Small intestine (tissue), 7 donors: ENCODE results near the gene NTRK1. TPM values are rescaled to one million over a fixed set of nuclear protein-coding genes. Genes with fewer than 3 reads are reported as not detected.

Experiments
- DNase-seq, 2 donors: peaks; one replicate each; pipeline versions ENCODE4 v3.0.0 to v3.0.0-alpha.2; 2013
- FAIRE-seq: peaks from 2 replicates; lab custom pipeline; 2012; peaks lifted over from hg19 to GRCh38; lab: Jason Lieb, UNC
- H3K27ac ChIP-seq, 3 donors: one replicate each; pipeline ENCODE4 v1.5.1; 2013; ENCODE audit warnings: low read length in 2 of 3, mild to moderate bottlenecking in 2 of 3, control low read depth in 1 of 3, inconsistent platforms in 1 of 3, low read depth in 1 of 3, moderate library complexity in 1 of 3
- H3K27me3 ChIP-seq, 3 donors: one replicate each; pipeline ENCODE4 v1.6.1; 2013; ENCODE audit warnings: low read length in 3 of 3, inconsistent platforms in 1 of 3; ENCODE audit not compliant: control insufficient read depth in 3 of 3, insufficient read depth in 3 of 3
- H3K36me3 ChIP-seq, 3 donors: one replicate each; pipeline ENCODE4 v1.6.1; 2013; ENCODE audit warnings: low read length in 3 of 3, inconsistent platforms in 1 of 3, low read depth in 1 of 3, mild to moderate bottlenecking in 1 of 3, moderate library complexity in 1 of 3; ENCODE audit not compliant: control insufficient read depth in 3 of 3, insufficient read depth in 2 of 3
- H3K4me1 ChIP-seq, 3 donors: one replicate each; pipeline ENCODE4 v1.6.1; 2013; ENCODE audit warnings: low read length in 2 of 3, inconsistent platforms in 1 of 3, low read depth in 1 of 3, mild to moderate bottlenecking in 1 of 3, moderate library complexity in 1 of 3; ENCODE audit not compliant: control insufficient read depth in 3 of 3, insufficient read depth in 2 of 3
- H3K4me3 ChIP-seq, 3 donors: one replicate each; pipeline ENCODE4 v1.5.1; 2013; ENCODE audit warnings: low read length in 3 of 3, control low read depth in 1 of 3, inconsistent platforms in 1 of 3, low read depth in 1 of 3, mild to moderate bottlenecking in 1 of 3, moderate library complexity in 1 of 3
- H3K9me3 ChIP-seq, 2 donors: one replicate each; pipeline ENCODE4 v1.6.1; 2013; ENCODE audit warnings: low read depth in 1 of 2, low read length in 1 of 2; ENCODE audit not compliant: control insufficient read depth in 2 of 2, insufficient read depth in 1 of 2
- WGBS, 3 donors: extraction: QIAGEN DNeasy Blood & Tissue Kit; methylation state at CpG; one replicate each; pipeline ENCODE4 v1.1.7; 2013; 5-methylcytosine and 5-hydroxymethylcytosine counted together
- polyA plus RNA-seq, 4 donors: library from polyadenylated mRNA; stranded (reverse) in 3 of 4; unstranded in 1 of 4; fragments of 200-250 nt in 3 of 4; fragments of 120-200 nt in 1 of 4; gene quantifications; one replicate each; pipeline versions ENCODE4 v1.2.1 to v1.2.3, GENCODE V29; 2013
- donor health status: healthy with polysubstance abuse.
- donor health status: control.
- donor health status: control.
- donor health status: Bipolar disorder and iron deficiency.
- donor health status: healthy.

Gene NTRK1
- polyA plus RNA-seq, 4 donors: 0.10 to 0.67 TPM; not detected in 2

DNA sequence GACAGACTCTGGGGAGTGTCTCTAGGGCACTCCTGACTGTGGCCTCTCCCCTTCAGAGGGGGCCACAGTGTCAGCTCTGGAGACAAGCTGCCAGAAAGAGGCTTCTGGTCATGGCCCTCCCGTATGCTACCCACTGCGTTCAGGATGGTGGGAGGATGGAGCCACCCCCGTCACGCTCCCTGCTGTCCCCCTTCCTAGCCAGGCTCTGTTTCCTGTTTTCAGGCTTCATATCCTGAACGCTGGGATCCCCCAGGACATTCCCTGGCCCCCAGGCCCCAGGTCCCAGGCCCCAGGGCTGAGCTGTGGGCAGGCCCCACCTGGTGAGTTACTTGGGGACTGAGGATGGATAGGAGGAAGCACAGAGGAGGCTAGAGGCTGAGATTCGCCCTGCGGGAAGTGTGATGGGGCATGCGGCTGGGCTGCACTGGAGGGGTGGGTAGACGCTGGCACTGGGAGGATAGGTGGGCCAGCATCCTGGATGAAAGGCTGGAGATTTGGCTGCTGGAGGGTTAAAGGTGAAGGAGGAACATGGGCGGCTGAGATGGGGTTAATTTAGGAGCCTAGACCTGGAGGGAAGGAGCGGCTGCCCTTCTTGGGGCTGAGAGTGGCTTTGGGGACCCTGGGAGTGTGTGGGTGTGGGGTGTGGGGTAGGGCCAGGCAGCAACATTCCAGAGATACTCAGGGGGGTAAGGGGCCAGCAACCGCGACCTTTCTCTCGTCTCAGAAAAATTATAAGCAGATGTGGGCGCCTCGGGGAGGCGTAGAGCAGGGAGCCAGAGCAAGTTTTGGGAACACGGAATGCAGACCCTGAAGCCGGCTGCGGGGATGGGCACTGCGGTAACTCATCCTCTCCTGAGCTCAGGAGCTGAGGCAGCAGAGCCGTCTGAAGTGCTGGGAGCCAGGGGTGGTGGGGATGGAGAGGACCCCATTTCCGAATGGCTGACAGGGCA is 41.6 kb downstream of the NTRK1 start:
- 70% methylated on average over 20 to 23 of the region's 23 CpGs for whole genome bisulfite sequencing, 3 donors
- FAIRE-seq: no peak
- peaks cover 0 to 64% (median 0%) of the 10 kb centered on the region in 3 donors for H3K27me3 ChIP-seq
- H3K36me3 ChIP-seq: peaks cover 0 to 2% (median 0%) of the 10 kb centered on the region in 3 donors
- peaks cover 0 to 6% (median 0%) of the 10 kb centered on the region in 3 donors for H3K4me1 ChIP-seq
- no peaks in the 10 kb centered on the region for H3K9me3 ChIP-seq
- H3K27ac ChIP-seq: no peak overlapping the region
- DNase-seq: no peak
- no peak overlapping the region for H3K4me3 ChIP-seq

DNA sequence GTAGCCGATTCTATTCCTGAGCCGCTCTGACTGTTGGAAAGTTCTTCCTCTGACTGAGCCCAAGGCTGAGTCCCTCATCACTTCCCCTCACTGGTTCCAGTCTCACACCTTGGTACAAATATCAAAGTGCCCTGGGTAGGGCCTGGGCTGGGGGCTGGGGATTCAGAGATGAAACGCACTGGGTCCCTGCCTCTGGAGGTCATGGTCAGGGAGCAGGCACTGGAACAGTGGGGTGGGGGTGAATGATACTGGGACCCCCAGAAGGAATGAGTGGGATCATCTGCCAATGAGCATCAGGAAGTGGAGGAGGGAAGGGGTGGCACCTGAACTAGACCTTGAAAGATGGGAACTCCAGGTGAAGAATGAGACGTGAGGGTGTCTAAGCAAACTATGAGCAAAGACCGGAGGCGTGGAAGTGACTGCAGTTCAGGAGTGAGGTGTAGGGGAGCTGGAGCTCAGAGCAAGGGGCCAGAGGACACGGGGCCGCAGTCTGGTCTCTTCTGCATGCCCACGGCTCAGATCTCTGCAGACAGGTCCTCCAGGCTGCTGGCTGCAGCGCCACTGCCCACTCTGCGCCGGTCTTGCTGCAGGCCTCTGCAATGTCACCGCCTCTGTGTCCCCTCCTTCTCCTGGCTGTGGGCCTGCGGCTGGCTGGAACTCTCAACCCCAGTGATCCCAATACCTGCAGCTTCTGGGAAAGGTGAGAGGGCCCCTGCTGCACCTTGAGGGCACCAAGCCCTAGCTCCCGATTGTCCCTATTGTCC is 42.8 kb downstream of the NTRK1 start:
- Histone ChIP-seq H3K36me3 (peaks cover 0 to 2% (median 0%) of the 10 kb centered on the region in 3 donors), H3K9me3 (no peaks in the 10 kb centered on the region), H3K27me3 (peaks cover 0 to 70% (median 0%) of the 10 kb centered on the region in 3 donors), H3K4me3 (no peak overlapping the region), H3K27ac (peak overlapping the region in 1 of 3 donors; percentile 18), H3K4me1 (peaks cover 0 to 12% (median 0%) of the 10 kb centered on the region in 3 donors)
- DNase-seq (no peak), FAIRE-seq (no peak)
- WGBS, 3 donors: 61 to 70% (median 64%) methylated on average over 15 of the region's 15 CpGs

GRCh38 chr1:156904187-156904959 is 43.7 kb downstream of the NTRK1 start:
- Histone ChIP-seq H3K9me3 (no peaks in the 10 kb centered on the region), H3K27ac (peak overlapping the region in 1 of 3 donors; percentile 18), H3K4me1 (peaks cover 0 to 12% (median 0%) of the 10 kb centered on the region in 3 donors), H3K27me3 (peaks cover 0 to 74% (median 0%) of the 10 kb centered on the region in 3 donors), H3K36me3 (peaks cover 0 to 6% (median 0%) of the 10 kb centered on the region in 3 donors), H3K4me3 (no peak overlapping the region)
- DNase-seq: no peak
- FAIRE-seq: no peak
- 70 to 78% (median 78%) methylated on average over 18 to 19 of the region's 19 CpGs for WGBS, 3 donors

DNA sequence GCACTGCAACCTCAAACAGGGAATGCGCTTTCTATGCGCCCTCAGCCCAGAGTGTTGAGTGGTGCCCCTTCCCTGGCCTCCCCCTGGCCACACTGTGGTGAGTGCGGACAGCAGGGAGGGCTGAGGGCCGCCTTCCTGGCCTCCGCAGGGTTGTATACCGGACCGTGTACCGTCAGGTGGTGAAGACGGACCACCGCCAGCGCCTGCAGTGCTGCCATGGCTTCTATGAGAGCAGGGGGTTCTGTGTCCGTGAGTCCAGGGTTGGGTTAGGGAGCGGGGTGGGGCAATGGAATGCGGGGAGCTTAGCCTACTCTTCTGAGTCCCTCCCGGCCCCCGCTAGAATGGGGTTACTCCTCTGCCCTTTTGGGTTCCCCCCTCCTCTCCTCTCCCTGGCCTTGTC is 44.5 kb downstream of the NTRK1 start:
- no peak for FAIRE-seq
- no peak overlapping the region for H3K4me3 ChIP-seq
- no peaks in the 10 kb centered on the region for H3K9me3 ChIP-seq
- H3K36me3 ChIP-seq: peaks cover 0 to 6% (median 0%) of the 10 kb centered on the region in 3 donors
- H3K27ac ChIP-seq: no peak overlapping the region
- no peak for DNase-seq
- 80 to 82% (median 80%) methylated on average over 14 to 16 of the region's 16 CpGs for WGBS, 3 donors
- peaks cover 0 to 80% (median 0%) of the 10 kb centered on the region in 3 donors for H3K27me3 ChIP-seq
- peaks cover 0 to 12% (median 0%) of the 10 kb centered on the region in 3 donors for H3K4me1 ChIP-seq

- Histone ChIP-seq H3K27me3 (peaks cover 0 to 82% (median 0%) of the 10 kb centered on the region in 3 donors), H3K4me3 (no peak overlapping the region), H3K36me3 (peaks cover 0 to 6% (median 0%) of the 10 kb centered on the region in 3 donors), H3K27ac (no peak overlapping the region), H3K9me3 (no peaks in the 10 kb centered on the region), H3K4me1 (peaks cover 0 to 11% (median 0%) of the 10 kb centered on the region in 3 donors)
- FAIRE-seq (no peak), DNase-seq (no peak)
- 40 to 58% (median 50%) methylated on average over 4 of the region's 4 CpGs for WGBS, 3 donors
Observed at GRCh38 chr1:156905651-156906050, 45.0 kb downstream of the NTRK1 start.

DNA sequence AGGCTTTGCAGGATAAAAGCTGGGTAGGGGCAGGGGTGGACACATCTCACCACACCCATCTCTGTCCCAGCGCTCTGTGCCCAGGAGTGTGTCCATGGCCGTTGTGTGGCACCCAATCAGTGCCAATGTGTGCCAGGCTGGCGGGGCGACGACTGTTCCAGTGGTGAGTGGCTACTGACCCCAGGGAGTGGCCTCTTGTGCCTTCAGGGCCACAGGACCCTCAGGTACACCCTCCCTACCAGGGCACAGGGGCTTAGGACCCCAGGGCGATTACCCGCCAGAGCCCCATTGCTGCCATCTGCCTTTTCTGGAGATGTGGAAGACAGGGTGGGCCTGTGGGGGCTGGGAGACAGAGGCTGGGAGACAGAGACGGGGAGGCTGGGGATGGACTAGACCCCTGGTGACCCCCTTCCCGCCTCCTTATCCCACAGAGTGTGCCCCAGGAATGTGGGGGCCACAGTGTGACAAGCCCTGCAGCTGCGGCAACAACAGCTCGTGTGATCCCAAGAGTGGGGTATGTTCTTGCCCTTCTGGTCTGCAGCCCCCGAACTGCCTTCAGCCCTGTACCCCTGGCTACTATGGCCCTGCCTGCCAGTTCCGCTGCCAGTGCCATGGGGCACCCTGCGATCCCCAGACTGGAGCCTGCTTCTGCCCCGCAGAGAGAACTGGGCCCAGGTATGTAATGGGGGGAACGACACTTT is 45.7 kb downstream of the NTRK1 start:
- peaks cover 0 to 10% (median 0%) of the 10 kb centered on the region in 3 donors for H3K4me1 ChIP-seq
- H3K36me3 ChIP-seq: peaks cover 0 to 6% (median 0%) of the 10 kb centered on the region in 3 donors
- DNase-seq (no peak), FAIRE-seq (no peak)
- peaks cover 0 to 77% (median 0%) of the 10 kb centered on the region in 3 donors for H3K27me3 ChIP-seq
- H3K9me3 ChIP-seq: no peaks in the 10 kb centered on the region
- no peak overlapping the region for H3K27ac ChIP-seq
- WGBS, 3 donors: 82 to 95% (median 88%) methylated on average over 16 of the region's 16 CpGs
- no peak overlapping the region for H3K4me3 ChIP-seq

- no peak for FAIRE-seq
- Histone ChIP-seq H3K4me3 (no peak overlapping the region), H3K27me3 (peaks cover 0 to 63% (median 0%) of the 10 kb centered on the region in 3 donors), H3K9me3 (no peaks in the 10 kb centered on the region), H3K36me3 (peaks cover 0 to 18% (median 0%) of the 10 kb centered on the region in 3 donors), H3K27ac (no peak overlapping the region), H3K4me1 (peaks cover 0 to 12% (median 0%) of the 10 kb centered on the region in 3 donors)
- WGBS, 3 donors: 30 to 76% (median 48%) methylated on average over 25 to 29 of the region's 29 CpGs
- DNase-seq: no peak
Observed at GRCh38 chr1:156908541-156908940, 47.9 kb downstream of the NTRK1 start.
